ENCODE data around the gene SH3BGRL3.

SH3BGRL3 gene

DNA sequence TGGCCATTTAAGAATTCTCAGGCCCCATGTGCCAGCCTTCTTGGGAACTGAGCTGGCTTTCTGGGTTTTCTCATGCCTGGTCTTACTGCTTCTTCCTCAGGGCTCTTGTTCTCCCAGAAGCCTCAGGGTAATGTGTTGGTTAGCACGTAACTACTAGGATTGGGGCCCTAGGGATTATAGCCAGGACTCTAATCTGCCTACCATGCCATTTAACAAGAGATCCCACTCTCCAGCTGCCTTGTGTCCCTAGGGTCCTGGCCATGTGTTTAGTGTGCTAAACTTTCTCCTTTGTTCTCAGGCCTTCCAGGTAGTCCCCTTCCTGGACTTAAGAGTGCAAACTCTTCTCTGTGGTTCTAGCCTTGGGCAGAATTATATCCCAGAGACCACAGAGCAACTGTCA is 2.2 kb upstream of the SH3BGRL3 start:
- no peak for DNase-seq (ENCODE audit: low read depth)

DNA sequence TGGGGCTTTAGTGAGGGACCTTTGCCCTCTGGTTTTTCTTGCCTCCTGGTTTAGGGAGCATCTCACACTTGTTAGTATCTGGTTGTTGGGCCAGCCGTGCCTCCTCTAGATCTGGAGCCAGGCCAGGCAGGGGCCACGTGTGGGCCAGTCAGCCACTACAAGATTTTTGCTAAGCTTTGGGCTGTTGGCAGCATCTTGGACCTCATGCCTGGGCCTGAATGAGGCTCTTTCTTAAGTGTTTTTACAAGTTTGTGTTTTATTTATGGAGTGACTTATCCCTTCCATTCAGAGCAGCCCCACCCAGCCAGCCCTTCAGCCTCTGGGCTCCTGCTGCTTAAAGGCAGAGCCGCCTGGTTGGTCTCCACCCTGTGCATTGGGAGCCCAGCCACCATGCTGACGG is 1.6 kb upstream of the SH3BGRL3 start:
- no peak for DNase-seq (ENCODE audit: low read depth)

GRCh38 chr1:26278724-26279455 is 996 bp upstream of the SH3BGRL3 start:
- no peak for DNase-seq (ENCODE audit: low read depth)

DNA sequence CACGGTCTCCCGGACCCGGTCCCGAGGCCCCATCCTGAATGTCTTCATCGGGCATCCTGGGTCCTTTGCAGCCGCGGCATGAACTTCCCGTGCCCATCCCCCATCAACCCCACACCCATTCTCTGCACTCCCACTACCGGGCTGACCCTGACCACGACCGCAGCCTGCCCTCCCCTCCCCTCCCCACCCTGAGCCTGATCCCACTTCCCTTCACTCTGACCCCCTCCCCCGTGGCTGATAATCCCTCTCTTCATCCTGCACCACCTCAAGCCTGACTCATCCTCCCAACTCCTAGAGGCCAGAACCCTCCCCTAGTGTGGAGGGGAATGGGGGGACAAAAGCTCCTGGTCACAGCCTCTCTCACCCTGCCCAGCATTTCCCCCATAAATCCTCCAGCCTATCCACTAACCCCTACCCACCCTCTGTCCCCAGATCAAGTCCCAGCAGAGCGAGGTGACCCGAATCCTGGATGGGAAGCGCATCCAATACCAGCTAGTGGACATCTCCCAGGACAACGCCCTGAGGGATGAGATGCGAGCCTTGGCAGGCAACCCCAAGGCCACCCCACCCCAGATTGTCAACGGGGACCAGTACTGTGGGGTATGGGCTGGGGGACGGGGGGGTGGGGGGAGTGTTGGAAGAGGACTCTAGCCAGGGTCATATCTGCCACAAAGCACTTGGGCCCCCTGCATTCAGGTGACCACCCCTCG is 602 bp downstream of the SH3BGRL3 start:
- no peak for DNase-seq (ENCODE audit: low read depth)

GRCh38 chr1:26281091-26281958 is 1.4 kb downstream of the SH3BGRL3 start:
- no peak for DNase-seq (ENCODE audit: low read depth)

- no peak for DNase-seq (ENCODE audit: low read depth)
Measured at GRCh38 chr1:26281971-26282370, 2.1 kb downstream of the SH3BGRL3 start.

GRCh38 chr1:26282401-26282918 is 2.6 kb downstream of the SH3BGRL3 start:
- DNase-seq (ENCODE audit: low read depth), result no peak

DNA sequence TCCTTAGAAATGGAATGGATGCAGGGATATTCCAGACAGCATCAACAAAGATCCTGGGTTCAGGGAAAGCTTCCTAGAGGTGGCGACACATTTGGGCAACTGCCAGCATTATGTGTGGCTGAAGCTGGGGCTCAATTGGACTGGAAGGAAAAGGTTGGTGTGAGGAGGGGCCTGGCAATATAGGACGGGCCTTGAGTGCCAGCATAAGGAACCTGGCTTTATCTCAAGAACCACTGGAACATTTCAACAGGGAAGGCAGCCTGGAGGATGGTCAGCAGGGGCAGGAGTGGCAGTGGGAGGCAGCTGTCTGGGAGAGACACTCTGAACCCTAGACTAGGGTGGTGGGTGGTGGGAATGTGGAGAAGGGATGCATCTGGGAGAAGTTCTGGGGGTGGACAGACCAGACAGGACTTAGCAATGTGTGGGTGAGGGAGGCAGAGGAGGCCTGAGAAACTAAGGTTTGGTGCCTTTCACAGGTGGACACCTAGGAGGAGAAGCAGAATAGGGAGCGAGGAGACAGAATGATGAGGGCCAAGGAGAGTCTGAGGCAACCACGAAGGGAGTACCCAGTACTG is 3.5 kb downstream of the SH3BGRL3 start:
- no peak for DNase-seq (ENCODE audit: low read depth)

DNA sequence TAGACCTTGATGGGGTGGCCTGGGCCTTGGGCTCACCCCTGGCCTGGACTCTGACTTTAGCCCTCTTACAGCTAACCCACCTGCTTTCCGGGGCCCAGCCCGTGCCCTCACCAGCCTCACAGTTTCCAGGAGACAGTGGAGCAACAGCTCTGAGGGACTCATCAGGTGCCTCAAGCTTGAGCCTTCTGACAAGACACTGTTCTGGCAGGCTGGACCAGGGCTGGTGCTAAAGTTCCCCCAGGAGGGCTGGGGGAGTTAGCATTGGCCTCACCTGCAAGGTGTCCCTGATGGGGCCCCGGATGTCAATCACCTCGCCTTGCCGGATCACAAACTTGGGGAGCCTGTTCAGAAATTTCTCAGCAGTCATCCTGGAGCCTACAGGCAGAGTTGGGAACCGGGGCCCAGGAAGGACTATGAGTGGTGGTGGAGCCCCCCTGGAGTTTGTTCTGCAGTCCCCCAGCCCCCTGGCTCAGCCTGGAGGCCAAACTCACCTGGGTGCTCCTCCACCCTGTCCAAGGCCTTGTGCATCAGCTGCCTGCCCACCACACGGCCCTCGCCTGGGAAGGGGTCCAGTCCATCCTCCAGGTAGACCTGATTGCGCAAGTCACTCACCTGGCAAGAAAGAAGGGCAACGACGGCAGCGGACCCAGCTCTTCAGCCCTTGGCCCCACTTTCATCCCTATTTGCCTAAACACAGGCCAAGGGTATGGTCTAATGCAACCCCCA is 4.1 kb downstream of the SH3BGRL3 start:
- DNase-seq (ENCODE audit: low read depth), result no peak

DNA sequence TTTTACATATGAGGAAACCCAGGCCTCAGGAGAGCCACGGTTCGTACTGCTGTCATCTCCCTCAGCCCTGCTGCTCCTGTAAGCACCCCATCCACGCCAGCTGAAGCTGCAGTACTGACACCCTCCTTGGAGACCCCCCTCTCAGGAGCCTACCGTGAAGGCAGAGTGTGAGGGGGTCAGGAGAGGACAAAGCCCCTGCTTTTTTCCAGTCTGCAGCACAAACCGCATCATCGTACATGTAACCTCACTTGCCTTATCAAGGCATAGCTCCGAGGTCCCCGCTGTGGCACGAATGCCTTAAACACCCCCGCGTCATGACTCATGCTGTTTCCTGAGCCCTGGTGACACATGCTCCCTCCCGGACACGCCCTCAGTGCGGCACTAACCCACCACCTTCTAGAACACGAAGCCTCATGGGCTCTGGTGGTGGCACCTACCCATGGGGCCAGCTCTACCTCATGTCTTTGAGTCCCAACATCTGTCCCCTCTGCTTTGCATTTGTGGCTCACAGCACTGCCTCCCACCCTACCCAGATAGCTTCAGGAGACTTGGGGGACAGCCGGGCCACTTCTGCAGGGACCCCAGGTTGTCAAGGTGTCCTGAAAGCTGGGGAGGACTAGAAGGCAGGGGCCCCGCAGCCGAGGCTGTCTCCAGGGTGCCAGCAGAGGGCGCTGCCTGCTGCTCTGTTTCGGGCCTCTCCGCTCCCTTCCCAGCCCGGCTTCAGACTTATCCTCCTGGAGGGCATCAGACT is 4.9 kb downstream of the SH3BGRL3 start:
- DNase-seq (ENCODE audit: low read depth), result peak; percentile 97

- DNase-seq (ENCODE audit: low read depth), result no peak
Measured at GRCh38 chr1:26285366-26286063, 5.6 kb downstream of the SH3BGRL3 start.

GRCh38 chr1:26286064-26286416 is 6.2 kb downstream of the SH3BGRL3 start:
- no peak for DNase-seq (ENCODE audit: low read depth)

GRCh38 chr1:26287033-26287711 is 7.3 kb downstream of the SH3BGRL3 start:
- DNase-seq (ENCODE audit: low read depth), result peak; percentile 74

DNA sequence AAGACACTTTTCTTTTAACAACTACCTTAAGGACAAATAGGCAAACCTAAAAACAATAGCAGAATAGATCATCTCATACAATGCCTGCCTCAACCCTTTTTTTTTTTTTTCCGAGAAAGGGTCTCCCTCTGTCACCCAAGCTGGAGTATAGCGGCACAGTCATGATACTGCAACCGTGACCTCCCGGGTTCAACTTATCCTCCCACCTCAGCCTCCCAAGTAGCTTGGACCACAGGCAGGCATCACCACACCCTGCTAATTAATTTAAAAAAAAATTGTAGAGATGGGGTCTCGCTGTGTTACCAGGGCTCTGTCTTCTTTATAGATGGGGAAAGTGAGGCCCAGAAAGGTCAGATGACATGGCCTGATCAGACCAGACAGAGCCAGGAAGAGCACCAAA is 7.9 kb downstream of the SH3BGRL3 start:
- no peak for DNase-seq (ENCODE audit: low read depth)

DNA sequence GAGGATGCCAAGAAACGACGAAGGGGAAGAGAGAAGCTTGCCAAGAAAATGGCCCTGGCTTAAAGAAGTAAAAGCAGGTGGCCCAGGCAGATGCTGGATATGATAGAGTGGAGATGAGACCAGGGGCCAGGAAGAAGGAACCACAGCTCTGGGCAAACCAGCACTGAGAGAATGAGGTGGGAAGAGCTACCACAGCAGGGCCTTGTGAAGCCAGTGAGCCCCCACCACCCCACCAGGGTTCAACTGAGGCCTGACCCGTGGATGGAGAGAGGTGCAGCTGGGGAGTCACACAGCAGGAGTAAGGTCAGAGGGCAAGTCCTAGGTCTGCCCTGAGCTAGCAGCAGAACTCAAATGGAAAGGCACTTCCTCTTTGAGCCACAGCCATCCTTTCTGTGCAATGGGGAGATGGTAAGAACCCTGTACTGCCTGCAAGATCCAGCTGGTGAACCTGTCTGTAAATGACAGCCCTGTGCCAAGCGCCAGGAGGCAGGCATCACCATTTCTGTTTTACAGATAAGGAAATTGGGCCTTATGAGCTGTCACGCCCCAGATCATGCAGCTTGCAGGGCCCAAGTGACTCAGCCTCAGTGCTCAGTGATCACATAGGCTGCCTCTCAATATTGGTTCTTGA is 8.5 kb downstream of the SH3BGRL3 start:
- DNase-seq (ENCODE audit: low read depth), result peak; percentile 56

- DNase-seq (ENCODE audit: low read depth), result no peak
Measured at GRCh38 chr1:26289158-26290059, 9.5 kb downstream of the SH3BGRL3 start.

DNA sequence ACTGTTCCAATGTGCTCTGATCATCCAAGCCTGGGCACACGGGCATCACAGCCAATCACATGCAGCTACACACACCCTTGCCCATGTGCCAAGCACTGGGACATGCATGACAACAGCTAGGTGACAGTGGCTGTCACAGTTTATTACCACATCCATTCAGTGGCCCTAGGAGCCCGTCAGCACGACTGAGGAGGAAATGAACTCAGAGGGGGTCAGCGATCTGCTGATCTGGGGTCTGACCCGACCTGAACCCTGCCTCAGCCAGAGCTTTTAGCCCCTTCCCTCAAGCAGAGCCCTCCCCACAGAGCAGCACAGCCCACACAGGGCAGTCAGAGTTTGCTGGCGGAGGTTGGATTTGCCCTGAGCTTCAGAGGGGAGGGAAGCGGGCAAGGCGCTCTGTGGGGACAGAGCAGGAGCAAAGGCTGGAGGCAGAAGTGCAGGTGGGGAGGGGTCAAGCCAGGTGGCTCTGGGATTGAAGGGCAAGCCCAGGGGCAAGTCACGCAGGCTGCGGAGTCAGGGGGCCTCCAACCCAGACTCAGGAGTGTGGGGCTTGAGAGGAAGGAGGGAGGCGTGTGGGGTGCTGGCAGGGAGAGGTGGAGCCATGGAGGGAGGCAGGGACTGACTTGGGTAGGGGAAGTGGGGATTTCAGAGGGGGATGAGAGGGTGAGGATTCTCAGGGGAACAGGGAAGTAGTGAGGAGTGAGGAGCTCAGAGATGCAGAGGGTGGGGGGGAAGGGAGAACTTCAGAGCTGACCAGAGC is 10.4 kb downstream of the SH3BGRL3 start:
- no peak for DNase-seq (ENCODE audit: low read depth)

Measured in T-helper 22 cell (primary cell).